NK-92 (cell line): Measurements from ENCODE around the gene PLD3.

ENCODE experiments used
- DNase-seq: peaks from one replicate; lab custom pipeline; 2025; ENCODE audit not compliant: unreplicated experiment; lab: John Stamatoyannopoulos, UW

Gene PLD3

DNA sequence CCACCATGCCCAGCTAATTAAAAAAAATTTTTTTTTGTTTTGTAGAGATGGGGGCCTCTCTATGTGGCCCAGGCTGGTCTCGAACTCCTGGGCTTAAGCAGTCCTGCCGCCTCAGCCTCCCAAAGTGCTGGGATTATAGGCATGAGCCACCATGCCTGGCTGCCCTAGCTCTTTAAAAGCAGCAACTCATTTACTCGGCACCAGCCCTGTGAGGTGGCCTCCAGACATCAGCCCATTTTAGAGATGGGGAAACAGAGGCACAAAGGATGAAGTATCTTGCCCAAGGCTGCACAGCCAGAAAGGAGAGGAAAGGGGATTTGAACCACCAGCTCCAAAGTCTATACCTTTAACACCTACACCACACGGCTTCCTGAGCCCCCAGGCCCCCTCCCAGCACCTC is 64.4 kb downstream of the PLD3 start:
- no peak for DNase-seq

DNA sequence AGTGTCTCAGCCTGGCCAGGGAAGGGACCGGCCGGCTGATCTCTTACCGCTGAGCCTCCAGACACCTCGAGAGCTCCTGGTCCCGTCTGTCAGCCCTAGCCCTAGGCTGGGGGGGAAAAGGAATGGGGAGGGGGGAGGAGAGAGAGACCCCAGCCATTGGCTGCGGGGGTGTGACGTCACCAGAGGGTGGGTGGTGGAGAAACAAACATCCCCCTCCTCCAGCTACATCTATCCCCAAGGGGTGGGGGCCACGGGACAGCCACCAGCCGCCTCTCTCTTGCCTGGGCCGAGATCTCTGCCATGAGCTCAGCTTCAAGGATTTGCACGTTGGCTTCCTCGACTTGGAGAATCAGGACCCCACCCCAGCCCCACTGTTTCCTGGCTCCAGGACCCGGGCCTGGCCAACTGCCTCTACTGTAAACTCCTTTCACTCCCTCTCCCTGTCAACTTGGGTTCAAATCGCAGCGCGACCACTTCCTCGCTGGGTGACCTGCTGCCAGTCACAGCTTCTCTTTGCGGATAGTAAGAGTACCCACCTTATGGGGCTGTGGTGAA is 64.9 kb downstream of the PLD3 start, which contains the start of gene PRX:
PRX (minus strand) TSS at position 88 of the 555 bp plus-strand sequence. CDS start 5,446 bp downstream, outside the sequence.
- DNase-seq = no peak

DNA sequence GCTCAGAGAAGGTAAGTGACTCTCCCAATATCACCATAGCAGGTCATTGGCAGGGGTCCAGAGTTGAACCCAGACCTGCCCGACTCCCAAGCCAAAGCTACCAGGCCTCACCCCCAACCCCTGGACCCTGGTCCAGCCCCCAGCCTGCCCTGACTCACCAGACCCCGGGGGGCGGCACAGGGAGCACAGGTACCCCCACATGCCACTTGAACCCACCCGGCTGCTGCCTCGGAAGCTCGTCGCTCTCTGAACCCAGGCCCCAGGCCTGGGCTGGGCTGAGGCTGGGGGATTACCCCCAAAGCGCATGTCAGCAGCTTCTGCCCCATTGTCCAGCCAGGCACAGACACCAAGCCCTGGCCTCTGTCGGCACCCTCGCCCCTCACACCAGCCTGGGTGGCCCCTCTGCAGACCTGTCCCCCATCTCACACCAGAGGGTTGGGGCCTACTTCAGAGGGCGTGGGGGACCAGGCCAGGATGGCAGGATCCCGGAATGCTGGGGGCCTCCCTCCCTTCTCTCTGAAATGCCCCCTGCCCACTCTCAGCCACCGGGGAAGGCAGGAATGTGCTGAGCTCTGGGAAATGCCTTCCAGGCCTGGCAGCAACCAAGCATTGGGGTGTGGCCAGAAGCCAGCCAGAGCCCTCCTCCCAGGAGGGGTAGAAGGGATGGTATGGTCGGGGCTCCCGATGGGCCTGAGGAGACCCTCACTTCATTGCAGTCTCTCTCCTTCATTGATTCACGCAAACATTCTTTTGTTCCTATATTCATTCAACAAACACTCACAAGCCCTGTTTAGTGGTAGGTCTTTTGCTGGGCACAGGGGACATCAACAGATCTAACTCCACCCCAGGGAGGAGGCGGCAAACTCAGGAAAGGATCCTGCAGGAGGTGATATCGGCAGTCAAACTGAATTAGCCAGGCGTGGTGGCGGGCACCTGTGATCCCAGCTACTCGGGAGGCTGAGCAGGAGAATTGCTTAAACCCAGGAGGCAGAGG is 66.3 kb downstream of the PLD3 start:
- no peak for DNase-seq

GRCh38 chr19:40415768-40416167 is 67.3 kb downstream of the PLD3 start:
- DNase-seq = no peak

GRCh38 chr19:40416918-40417642 is 68.6 kb downstream of the PLD3 start:
- no peak for DNase-seq

GRCh38 chr19:40417643-40417981 is 69.1 kb downstream of the PLD3 start:
- no peak for DNase-seq

DNA sequence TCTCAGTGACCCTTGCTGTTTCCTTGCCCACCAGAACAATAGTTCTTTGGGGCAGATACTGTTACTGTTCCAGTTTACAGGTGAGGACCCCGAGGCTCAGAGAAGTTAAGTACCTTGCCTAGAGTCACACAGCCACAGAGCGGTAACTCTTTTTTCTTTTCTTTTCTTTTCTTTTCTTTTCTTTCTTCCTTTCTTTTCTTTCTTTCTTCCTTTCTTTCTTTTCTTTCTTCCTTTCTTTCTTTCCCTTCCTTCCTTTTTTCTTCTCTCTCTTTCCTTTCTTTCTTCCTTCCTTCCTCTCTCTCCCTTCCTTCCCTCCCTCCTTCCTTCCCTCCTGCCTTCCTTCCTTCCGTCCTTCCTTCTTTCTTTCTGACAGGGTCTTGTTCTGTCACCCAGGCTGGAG is 69.5 kb downstream of the PLD3 start:
- no peak for DNase-seq

DNA sequence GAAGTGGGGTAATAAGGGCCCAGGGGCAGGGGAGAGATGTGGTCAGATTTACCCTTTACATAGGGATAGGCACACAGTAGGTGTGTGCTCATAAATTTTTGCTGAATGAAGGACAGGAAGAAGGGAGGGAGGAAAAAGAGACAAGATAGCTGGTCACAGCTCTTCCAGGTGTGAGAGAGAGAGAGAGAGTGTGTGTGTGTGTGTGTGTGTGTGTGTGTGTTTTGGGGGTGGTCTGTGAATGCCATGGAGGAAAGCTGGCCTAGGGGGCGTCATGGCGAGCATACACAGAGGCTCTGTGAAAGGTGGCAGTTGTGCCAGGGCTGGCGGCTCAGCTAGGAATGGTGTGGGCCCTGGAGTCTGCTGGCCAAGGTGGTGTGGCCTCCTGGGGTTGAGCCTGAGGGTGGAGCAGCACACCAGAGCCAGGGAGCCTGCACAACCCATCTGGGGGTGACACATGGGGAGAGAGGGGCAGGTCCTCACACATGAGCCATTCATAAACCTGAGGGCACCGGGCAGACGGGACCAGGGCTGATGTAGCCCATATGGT is 70.6 kb downstream of the PLD3 start:
- no peak for DNase-seq

DNA sequence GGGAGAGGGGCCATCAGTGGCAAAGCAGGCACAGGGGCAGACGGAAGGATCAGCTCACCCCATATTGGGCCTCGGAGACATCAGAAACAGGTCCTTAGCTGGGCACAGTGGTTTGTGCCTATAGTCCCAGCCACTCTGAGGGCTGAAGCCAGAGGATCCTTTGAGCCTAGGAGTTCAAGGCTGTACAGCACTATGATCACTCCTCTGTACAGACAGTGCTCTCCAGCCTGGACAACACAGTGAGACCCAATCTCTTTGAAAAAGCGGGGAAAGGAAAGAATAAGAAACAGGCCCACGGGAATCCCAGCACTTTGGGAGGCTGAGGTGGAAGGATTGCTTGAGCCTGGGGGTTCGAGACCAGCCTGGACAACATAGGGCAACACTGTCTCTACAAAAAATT is 71.3 kb downstream of the PLD3 start:
- no peak for DNase-seq

DNA sequence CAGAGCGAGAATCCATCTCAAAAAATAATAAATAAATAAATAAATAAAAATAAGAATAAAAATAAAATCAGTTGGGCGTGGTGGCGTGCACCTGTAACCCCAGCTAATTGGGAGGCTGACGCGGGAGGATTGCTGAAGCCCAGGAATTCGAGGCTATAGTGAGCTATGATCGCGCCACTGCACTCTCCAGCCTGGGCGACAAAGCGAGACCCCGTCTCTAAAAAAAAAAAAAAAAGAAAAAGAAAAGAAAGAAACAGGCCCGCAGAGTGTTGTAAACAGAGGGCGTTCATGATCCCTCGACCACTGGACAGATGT is 71.9 kb downstream of the PLD3 start:
- DNase-seq = no peak

DNA sequence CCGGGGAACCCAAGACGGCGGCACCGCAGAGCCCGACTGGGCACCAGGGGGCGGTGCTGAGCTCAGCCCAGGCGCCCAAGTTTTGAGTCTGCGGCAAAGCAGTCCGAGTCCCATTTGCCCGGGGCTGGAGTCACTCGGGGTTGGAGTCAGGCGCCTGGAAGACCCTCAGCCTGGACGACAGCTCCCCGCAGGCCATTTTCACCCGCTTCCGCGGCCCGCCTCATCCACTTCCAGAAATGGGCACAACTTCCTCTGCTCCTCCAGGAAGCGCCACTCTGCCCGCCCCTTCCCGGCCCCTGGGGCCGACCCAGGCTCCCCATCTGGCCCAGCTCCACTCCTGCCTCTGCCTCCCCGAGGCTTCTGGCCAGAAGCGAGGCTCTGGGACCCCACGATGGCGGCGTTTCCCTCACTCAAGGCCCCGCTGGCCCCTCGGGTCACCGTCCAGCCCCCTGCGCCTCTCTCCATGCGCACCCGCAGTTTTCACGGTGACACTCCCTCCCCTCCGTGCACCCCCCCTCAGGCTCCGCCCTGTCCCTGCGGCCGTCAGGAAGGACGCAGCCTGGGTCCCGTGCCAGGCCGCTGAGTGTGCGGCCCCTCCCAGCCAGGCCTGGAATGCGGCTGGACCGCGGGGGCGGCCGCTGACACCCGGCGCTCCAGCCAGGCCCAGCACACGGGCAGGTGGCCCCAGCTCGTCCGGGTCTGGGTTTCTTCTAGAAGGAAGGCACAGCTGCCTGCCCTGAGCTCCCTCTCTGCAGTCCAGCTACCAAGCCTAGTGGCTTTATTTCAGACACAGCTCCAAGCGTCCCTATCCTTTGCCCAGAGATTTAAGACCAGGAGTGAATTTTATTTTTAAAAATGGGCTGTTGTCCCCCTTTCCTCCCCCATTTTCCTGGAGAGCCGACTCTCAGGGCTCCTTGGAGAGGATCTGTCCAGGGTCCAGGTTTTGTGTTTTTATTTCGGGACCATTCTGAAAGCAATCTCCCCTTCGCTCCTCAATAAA is 72.6 kb downstream of the PLD3 start:
- DNase-seq = no peak

GRCh38 chr19:40421993-40422747 is 73.7 kb downstream of the PLD3 start:
- no peak for DNase-seq

GRCh38 chr19:40422748-40423566 is 74.5 kb downstream of the PLD3 start:
- no peak for DNase-seq

GRCh38 chr19:40423938-40424337 is 75.4 kb downstream of the PLD3 start:
- DNase-seq = no peak

- no peak for DNase-seq
Observed at GRCh38 chr19:40424637-40425449, 76.3 kb downstream of the PLD3 start.

DNA sequence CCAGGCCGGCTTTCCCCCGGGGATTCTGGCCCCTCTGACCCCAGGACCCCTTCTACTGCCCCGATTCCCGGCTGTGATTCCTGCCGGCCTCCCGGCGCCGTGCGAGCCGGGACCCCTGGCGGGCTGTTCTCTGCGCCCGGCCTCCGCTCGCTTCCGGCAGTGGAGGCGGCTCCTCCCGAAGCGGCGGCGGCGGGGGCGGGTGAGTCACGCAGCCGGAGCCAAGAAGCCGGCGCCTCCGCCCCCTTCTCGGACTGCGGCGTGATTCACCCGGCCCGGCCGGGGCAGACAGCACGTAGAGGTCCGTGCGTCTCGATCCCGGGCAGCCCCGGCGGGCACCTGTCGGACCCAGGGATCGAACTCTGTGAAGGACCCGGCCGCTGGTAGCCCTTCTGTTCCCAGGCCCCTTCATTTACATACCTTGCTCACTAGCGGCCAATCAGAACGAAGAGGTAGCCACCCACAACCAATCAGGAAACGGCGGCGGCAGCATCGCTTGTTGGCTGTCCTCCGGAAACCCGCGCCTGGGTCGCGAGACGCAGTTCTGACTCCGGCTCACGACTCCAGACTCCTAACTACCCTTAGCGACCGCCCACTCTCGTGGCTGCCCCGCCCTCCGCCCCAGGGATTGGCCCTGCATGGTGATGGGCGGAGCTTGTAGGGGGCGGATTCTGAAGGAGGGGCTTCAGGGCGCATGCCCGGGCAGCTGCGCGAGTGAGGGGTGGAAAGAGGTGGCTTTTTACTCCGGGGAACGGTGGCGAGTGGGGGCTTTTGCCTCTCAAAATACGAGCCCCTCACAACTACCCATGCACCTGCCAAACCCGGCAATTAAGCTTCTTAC is 77.2 kb downstream of the PLD3 start, which contains the start of gene SERTAD1:
SERTAD1 (minus strand) TSS at position 543 of the 838 bp plus-strand sequence. CDS start 2,446 bp downstream, outside the sequence.
- DNase-seq = peak; percentile 98
